Fibroblast of mammary gland (primary cell): Measurements from ENCODE around the gene TOR1B.

Experiments used
- DNase-seq: peaks from one replicate; pipeline ENCODE4 v3.0.0-alpha.2; 2010; ENCODE audit warnings: low read depth
- H3K4me3 ChIP-seq: 2 replicates; pipeline ENCODE4 v1.5.1; 2011; ENCODE audit warnings: low read depth, mild to moderate bottlenecking, low read length, moderate library complexity; ENCODE audit not compliant: control insufficient read depth
- CTCF ChIP-seq: conservative IDR thresholded peaks from 2 replicates; pipeline ENCODE4 v1.5.1; 2011; ENCODE audit warnings: low read depth, low read length, inconsistent platforms; ENCODE audit not compliant: control insufficient read depth, insufficient read depth

The TOR1B gene

GRCh38 chr9:129813661-129814060 lies 10.7 kb downstream of the TOR1B start:
- TF ChIP-seq CTCF: no peak
- no peak for DNase-seq

GRCh38 chr9:129814432-129815223 lies 11.6 kb downstream of the TOR1B start:
- no peak overlapping the region for H3K4me3 ChIP-seq
- no peak for DNase-seq
- TF ChIP-seq CTCF: no peak

More at GRCh38 chr9:129813661-129814060, 10.7 kb downstream of the TOR1B start:
- H3K4me3 ChIP-seq: no peak overlapping the region

- H3K4me3 ChIP-seq: no peak overlapping the region
- DNase-seq: no peak
- no peak for TF ChIP-seq CTCF
Observed at GRCh38 chr9:129815278-129815677, 12.3 kb downstream of the TOR1B start.

GRCh38 chr9:129816501-129817435 lies 13.8 kb downstream of the TOR1B start:
- TF ChIP-seq CTCF: no peak
- no peak for DNase-seq
- H3K4me3 ChIP-seq: no peak overlapping the region

GRCh38 chr9:129822898-129823541 lies 20.0 kb downstream of the TOR1B start:
- H3K4me3 ChIP-seq: peak overlapping the region; percentile 69
- DNase-seq: peak; percentile 33
- TF ChIP-seq CTCF: no peak

- peak overlapping the region; percentile 69 for H3K4me3 ChIP-seq
- TF ChIP-seq CTCF: no peak
- DNase-seq: no peak
Observed at GRCh38 chr9:129823542-129823934, 20.6 kb downstream of the TOR1B start.
